Measurements from ENCODE around the gene HSDL1.

DNA sequence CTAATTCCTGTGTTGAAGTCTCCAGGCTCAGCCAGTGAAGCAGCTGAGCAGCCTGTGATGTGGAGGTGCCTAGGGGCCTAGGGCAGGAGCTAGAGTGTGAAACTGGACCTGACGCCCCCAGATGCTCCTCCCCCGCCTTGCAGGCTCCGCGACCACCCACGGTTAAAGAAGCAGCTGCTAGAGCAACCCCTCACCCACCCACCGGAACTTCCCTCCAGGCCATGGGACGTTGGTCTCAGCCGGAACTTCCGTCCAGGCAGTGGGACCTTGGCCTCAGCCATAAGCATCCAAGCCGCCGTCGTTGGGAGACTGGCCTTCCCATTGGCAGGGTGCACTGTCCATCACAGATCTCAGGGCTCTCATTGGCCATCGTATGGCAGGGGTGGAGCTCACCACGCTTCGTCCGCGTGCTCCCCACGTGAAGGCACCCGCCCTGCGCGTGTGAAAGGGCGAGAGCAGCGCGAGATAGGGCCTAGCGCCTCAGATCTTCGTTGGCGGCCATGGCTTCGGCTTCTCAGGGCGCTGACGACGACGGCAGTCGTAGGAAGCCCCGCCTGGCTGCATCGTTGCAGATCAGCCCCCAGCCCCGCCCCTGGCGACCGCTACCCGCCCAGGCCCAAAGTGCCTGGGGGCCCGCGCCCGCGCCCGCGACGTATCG lies 45.9 kb upstream of the HSDL1 start, which contains the start of gene ADAD2:
- TF ChIP-seq, protein P1, sequence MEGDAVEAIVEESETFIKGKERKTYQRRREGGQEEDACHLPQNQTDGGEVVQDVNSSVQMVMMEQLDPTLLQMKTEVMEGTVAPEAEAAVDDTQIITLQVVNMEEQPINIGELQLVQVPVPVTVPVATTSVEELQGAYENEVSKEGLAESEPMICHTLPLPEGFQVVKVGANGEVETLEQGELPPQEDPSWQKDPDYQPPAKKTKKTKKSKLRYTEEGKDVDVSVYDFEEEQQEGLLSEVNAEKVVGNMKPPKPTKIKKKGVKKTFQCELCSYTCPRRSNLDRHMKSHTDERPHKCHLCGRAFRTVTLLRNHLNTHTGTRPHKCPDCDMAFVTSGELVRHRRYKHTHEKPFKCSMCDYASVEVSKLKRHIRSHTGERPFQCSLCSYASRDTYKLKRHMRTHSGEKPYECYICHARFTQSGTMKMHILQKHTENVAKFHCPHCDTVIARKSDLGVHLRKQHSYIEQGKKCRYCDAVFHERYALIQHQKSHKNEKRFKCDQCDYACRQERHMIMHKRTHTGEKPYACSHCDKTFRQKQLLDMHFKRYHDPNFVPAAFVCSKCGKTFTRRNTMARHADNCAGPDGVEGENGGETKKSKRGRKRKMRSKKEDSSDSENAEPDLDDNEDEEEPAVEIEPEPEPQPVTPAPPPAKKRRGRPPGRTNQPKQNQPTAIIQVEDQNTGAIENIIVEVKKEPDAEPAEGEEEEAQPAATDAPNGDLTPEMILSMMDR (IDR thresholded peaks at IDR 0.05), result no peak
- no peak for TF ChIP-seq POLR2A (IDR thresholded peaks at IDR 0.05)

All from tibial nerve (tissue), 3 donors.